Lower leg skin (tissue), 3 donors: ENCODE data around the gene OSTF1.

Source experiments
- CTCF ChIP-seq, 3 donors: fragments of 450-650 bp; IDR thresholded peaks; one replicate each; pipeline ENCODE4 v1.5.1; 2016; ENCODE audit warnings: antibody characterized with exemption in 3 of 3, mild to moderate bottlenecking in 3 of 3, moderate library complexity in 2 of 3
- POLR2A ChIP-seq, 2 donors: fragments of 450-650 bp; IDR thresholded peaks; one replicate each; pipeline ENCODE4 v1.6.1; 2016 to 2017; ENCODE audit warnings: antibody characterized with exemption in 2 of 2, mild to moderate bottlenecking in 1 of 2, moderate library complexity in 1 of 2

GRCh38 chr9:75163764-75164163, 75.5 kb downstream of the OSTF1 start:
- TF ChIP-seq CTCF (IDR thresholded peaks at IDR 0.05) (no peak), POLR2A (IDR thresholded peaks at IDR 0.05) (no peak)
